Measurements from ENCODE around the gene BABAM2.
A peak's percentile ranks its signal among the peaks of the same experiment; 100 is the strongest.
"Not testable (repeated sequence)": the region's sequence is repeated elsewhere in the genome, so short reads cannot be mapped to it uniquely, and the experiment has no call there.

The BABAM2 gene

GRCh38 chr2:28009732-28010131, 119.2 kb downstream of the BABAM2 start:
- DNase-seq, result no peak
- intact Hi-C loops (cut with DNase I), result no loop called here

DNA sequence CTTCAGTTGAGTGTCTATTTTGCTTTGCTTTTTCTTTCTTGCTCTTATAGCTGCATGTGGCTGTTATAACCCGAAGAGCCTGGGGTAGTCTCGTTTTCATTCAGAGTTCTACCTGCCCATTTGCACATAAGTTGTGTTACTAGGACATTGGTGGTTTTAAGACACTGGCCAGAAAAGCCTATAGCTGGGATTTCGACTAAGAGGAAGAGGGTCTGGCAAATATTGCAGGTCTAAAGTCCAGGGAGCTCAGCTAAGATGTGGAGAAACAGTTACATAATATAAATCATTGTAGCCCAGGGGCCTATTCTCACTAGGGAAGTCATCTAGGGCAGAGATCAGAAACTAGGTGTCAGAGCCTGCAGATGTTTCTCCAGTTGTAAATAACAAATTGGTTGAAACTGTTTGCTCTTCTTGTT, 120.8 kb downstream of the BABAM2 start:
- intact Hi-C loops (cut with DNase I), result no loop called here

GRCh38 chr2:28018474-28018873, 127.9 kb downstream of the BABAM2 start:
- intact Hi-C loops (cut with DNase I); DNase-seq: not testable (repeated sequence)

More for the DNA sequence above, 120.8 kb downstream of the BABAM2 start:
- no peak for DNase-seq

DNA sequence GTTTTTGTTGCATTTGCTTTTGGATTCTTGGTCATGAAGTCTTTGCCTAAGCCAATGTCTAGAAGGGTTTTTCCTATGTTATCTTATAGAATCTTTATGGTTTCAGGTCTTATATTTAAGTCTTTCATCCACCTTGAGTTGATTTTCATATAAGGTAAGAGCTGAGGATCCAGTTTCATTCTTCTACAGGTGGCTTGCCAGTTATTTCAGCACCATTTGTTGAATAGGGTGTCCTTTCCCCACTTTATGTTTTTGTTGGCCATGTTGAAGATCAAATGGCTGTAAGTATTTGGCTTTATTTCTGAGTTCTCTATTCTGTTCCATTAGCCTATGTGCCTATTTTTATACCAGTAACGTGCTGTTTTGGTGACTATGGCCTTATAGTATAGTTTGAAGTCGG, 129.0 kb downstream of the BABAM2 start:
- intact Hi-C loops (cut with DNase I); DNase-seq: not testable (repeated sequence)

- no peak for DNase-seq
- intact Hi-C loops (cut with DNase I), result no loop called here
Observed at GRCh38 chr2:28021898-28022297, 131.4 kb downstream of the BABAM2 start.

DNA sequence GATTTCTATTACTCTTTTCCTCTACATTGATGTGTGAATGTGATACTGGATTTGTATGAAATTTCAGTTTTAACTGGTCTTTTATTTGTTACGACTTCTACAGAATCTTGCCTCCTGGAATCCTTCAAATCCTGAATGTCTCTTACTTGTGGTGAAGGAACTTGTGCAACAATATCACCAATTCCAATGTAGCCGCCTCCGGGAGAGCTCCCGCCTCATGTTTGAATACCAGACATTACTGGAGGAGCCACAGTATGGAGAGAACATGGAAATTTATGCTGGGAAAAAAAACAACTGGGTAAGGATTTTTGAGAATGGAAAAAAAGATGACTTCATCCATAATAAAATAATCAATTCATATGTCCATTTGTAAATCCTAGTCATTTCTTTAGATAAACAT, 134.6 kb downstream of the BABAM2 start:
- intact Hi-C loops (cut with DNase I), result no loop called here
- peak in 2 of 10 donors; percentile 48 to 62 for DNase-seq

- intact Hi-C loops (cut with DNase I); DNase-seq: not testable (repeated sequence)
Observed at GRCh38 chr2:28026230-28026629, 135.7 kb downstream of the BABAM2 start.

- no peak for DNase-seq
- intact Hi-C loops (cut with DNase I), result no loop called here
Observed at GRCh38 chr2:28028025-28028424, 137.5 kb downstream of the BABAM2 start.

DNA sequence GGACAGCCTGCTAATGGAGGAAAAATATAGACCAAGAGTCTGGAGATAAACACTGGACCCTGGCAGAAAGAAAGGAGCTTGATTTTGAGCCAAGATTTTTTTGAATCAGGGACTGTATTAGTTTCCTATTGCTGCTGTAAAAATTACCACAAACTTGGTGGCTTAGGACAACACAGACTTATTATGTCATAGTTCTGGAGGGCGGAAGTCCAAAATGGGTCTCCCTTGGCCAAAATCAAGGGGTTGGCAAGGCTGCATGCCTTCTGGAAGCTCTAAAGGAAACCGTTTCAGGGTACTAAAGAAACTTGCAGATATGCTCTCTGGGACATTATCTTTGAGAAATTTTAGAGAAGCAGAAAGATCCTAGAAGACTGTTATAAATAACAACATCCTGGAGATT, 140.1 kb downstream of the BABAM2 start:
- intact Hi-C loops (cut with DNase I), result no loop called here
- no peak for DNase-seq

GRCh38 chr2:28032816-28033215, 142.3 kb downstream of the BABAM2 start:
- intact Hi-C loops (cut with DNase I), result no loop called here
- DNase-seq, result no peak

- intact Hi-C loops (cut with DNase I), result no loop called here
- DNase-seq, result no peak
Observed at GRCh38 chr2:28034696-28035095, 144.2 kb downstream of the BABAM2 start.

DNA sequence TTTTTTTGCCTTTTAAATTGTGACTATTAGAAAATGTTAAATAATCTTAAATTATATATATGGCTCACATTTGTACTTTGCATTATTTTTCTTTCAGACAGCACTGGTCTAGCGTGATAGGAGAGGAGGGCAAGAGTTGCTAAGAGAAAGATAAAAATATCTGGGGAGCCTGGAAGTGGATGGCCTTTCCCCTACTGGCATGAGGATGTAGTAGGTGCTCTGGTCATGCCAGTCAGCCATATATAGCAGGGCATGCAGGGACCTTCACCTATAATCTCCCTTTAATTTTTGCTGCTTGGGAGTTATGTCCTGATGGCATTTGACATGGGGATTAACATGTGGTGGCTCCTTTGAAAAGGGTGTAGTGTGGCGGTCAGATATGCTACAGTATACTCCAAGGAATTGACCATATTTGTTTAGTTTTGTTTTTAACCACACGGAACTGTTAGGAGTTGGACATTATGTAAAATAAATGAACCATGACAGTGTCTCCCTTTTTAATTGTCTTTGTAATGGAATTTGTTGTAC, 144.7 kb downstream of the BABAM2 start:
- intact Hi-C loops (cut with DNase I), result no loop called here
- no peak for DNase-seq

DNA sequence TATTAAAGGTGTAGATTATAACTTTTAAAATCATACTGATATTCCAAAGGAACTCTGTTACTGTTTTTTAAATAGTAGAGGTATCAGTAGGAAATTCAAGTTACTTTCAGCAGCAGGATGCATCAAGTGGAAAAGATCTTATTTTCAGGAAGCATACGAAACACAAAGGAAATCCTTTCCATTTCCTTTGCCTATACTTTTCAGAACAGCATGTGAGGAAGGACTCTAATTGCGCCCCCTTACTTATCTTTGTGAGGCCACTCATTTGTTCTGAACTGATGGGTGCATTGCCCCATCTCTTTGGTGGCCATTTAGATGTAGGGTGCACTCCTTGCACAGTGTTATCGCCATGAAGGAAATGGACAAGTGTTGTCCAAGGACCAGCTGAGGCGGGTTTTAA, 145.3 kb downstream of the BABAM2 start:
- no peak for DNase-seq
- intact Hi-C loops (cut with DNase I), result no loop called here

DNA sequence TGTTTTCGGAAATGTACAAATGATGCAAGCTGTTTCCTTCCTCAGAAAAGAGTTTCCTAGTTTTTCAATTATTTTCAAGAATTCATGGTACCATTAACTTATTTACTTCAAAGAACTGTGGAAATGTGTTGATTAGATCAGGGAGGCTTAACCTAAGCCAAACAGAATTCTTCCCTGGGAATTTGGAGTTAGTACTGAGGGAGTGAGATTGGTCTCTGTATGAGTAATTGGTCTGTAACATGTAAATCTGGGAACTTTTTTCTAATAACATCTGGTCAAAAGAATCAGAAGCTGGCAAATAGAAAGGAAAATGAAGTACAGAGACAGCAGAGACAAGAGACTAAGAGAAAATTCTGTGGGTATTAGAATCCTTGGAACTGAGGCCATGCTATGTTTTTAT, 145.8 kb downstream of the BABAM2 start:
- intact Hi-C loops (cut with DNase I), result no loop called here
- no peak for DNase-seq

DNA sequence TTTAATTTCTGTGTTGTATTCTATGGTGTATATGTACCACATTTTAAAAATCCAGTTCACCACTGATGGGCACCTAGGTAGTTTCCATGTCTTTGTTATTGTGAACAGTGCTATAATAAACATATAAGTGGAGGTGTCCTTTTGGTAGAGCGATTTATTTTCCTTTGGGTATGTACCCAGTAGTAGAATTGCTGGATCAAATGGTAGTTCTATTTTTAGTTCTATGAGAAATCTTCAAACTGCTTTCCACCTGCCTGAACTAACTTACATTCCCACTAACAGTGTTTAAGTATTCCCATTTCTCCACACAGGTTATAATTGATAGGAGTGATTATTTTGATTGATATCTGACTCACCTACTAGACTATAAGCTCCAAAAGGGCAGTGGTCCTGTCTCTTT, 148.2 kb downstream of the BABAM2 start:
- DNase-seq, result no peak
- intact Hi-C loops (cut with DNase I), result no loop called here

DNA sequence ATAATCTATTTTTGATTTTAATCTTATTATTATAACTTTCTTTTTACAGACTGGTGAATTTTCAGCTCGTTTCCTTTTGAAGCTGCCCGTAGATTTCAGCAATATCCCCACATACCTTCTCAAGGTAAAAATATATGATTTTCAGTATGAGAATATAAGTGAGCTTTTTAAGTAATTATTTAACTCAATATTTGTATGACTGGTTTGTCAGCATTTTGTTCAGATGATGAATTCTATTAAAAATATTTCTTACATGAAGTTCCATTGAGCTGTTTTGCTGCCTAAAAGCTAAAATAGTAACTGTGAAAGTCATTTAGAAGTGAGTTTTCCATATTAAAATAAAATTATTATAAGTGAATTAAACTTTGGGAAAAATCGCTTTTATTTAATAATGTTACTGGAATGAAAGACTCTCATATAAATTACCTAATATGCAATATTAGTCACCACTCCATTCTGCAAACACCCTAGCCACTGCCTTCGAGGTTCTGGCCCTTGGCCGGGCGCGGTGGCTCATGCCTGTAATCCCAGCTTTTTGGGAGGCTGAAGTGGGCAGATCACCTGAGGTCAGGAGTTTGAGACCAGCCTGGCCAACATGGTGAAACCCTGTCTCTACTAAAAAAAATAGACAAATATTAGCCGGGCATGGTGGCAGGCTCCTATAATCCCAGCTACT, 155.3 kb downstream of the BABAM2 start:
- DNase-seq, result peak in 1 of 10 donors; percentile 72
- intact Hi-C loops (cut with DNase I), result no loop called here

DNA sequence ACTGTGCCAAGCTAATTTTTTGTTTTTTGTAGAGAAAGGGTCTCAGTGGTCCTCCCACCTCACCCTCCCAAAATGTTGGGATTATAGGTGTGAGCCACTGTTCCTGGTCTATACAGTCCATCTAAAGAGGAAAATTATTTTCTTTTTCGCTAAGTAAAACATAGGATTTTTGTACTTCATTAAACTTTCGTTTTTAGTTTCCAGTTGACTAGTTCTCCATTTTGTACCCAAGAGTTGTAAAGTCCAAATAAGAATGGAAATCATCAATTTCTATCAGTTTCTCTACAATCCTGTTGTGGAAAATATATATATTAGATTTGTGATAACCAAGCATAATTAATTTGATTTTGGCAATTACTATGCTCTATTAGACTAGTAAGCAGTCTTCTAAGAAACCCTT, 156.4 kb downstream of the BABAM2 start:
- intact Hi-C loops (cut with DNase I), result no loop called here

DNA sequence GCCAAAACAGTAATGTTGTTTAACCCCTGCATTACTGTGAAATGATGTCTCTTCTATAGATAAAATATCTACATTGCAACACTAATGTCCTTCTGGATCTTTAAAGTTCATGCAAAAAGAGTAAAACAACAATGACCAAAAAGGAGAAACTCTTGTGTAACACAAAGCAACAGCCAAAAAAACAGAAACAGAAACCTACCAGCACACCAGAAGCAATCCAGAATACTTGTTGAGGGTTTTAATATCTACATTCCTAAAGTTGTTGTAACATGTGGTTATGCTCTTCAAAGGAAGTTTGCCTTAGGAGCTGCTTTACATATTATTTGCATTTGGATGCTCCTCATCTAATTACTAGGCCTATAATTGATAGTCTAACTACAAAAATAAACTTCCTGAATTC, 157.2 kb downstream of the BABAM2 start:
- intact Hi-C loops (cut with DNase I), result no loop called here
- DNase-seq, result no peak

More for the DNA sequence above, 156.4 kb downstream of the BABAM2 start:
- DNase-seq, result no peak

DNA sequence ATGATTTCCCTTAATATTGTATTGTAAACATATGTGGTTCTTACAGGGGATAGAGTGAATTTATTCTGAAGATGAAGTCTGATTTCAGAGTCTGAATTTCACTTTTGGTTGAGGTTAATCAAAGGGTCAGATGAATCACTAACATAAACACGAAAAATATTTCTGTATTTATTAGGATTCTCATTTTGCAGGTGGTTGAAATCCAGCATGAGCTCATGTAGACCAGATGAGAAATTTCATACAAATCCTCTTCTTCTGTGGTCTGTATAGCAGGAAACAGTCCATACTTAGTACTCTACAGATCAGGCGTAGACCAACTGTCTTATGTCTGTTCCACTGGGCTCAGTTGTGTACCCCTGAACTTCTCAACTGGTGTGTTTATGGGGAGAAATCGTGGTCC, 157.8 kb downstream of the BABAM2 start:
- intact Hi-C loops (cut with DNase I), result no loop called here
- no peak for DNase-seq

- DNase-seq, result no peak
- intact Hi-C loops (cut with DNase I), result no loop called here
Observed at GRCh38 chr2:28049416-28049815, 158.9 kb downstream of the BABAM2 start.

DNA sequence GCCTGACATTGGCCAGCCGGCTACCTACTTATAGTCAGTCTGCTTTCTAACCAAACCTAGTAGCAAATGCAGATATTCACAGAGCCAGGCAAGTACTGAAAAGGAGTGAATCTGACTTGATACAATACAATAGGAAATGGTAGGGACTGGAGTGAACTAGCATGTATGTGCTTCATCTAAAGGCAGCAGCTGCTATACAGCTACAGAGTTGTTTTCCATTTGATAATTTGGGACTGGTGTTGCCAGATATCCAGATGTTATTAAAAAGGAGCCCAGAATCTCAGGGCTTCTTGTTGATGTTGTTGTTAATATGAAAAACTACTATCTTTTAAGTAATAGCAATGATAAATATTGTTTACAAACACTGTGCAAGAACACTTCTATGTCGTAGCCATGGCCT, 159.4 kb downstream of the BABAM2 start:
- intact Hi-C loops (cut with DNase I), result no loop called here
- DNase-seq, result no peak

DNA sequence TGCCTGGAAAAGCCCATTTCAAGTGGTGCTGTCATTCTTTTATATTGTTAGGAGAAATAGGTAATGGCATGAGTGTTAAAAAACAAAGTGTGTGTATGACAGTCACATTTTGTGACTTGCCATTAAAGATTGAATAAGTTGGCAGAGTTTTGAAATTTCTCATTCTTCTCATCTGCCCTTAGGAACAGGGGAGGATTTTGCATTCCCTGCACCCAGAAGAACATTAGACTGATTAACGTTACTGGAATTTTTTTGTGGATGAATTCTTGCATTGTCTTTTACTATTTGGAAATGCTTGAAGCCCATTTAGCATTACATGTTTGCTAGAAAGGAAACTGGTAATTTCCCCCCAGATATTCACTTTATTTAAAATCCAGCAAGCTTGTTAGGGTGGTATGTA, 162.2 kb downstream of the BABAM2 start:
- DNase-seq, result no peak
- intact Hi-C loops (cut with DNase I), result no loop called here

GRCh38 chr2:28053597-28053996, 163.1 kb downstream of the BABAM2 start:
- DNase-seq, result no peak
- intact Hi-C loops (cut with DNase I), result no loop called here
